Activated naive CD4-positive, alpha-beta T cell treated with anti-CD3 and anti-CD28 coated beads, Interleukin-2, amount 10 ng/mL, durations not matched to agents 7 days and 5 days (primary cell): Measurements from ENCODE around the gene P3H2.
A peak's percentile ranks its signal among the peaks of the same experiment; 100 is the strongest.
"Not testable (repeated sequence)": the region's sequence is repeated elsewhere in the genome, so short reads cannot be mapped to it uniquely, and the experiment has no call there.

Experiments
- CTCF ChIA-PET: fragments of 350-600 bp; sonication (Branson Sonifier 250); formaldehyde crosslinking; loops from one replicate; lab custom pipeline; 2021; ENCODE audit warnings: antibody characterized with exemption; lab: Charles Lee
- DNase-seq: peaks from one replicate; pipeline ENCODE4 v3.0.0-alpha.2; 2020
- H3K27ac Mint-ChIP-seq: one replicate; pipeline ENCODE4 v1.8.0; 2021; ENCODE audit warnings: mild to moderate bottlenecking, moderate library complexity, mixed read lengths
- H3K27me3 Mint-ChIP-seq: one replicate; pipeline ENCODE4 v1.8.0; 2021; ENCODE audit warnings: mild to moderate bottlenecking, mixed read lengths
- H3K36me3 Mint-ChIP-seq: one replicate; pipeline ENCODE4 v1.8.0; 2021; ENCODE audit warnings: mixed read lengths
- H3K4me1 Mint-ChIP-seq: one replicate; pipeline ENCODE4 v1.8.0; 2021; ENCODE audit warnings: mixed read lengths
- H3K4me3 Mint-ChIP-seq: one replicate; pipeline ENCODE4 v1.8.0; 2021; ENCODE audit warnings: mild to moderate bottlenecking, moderate library complexity, mixed read lengths
- H3K9me3 Mint-ChIP-seq: one replicate; pipeline ENCODE4 v1.8.0; 2021; ENCODE audit warnings: mixed read lengths

The P3H2 gene, protein sequence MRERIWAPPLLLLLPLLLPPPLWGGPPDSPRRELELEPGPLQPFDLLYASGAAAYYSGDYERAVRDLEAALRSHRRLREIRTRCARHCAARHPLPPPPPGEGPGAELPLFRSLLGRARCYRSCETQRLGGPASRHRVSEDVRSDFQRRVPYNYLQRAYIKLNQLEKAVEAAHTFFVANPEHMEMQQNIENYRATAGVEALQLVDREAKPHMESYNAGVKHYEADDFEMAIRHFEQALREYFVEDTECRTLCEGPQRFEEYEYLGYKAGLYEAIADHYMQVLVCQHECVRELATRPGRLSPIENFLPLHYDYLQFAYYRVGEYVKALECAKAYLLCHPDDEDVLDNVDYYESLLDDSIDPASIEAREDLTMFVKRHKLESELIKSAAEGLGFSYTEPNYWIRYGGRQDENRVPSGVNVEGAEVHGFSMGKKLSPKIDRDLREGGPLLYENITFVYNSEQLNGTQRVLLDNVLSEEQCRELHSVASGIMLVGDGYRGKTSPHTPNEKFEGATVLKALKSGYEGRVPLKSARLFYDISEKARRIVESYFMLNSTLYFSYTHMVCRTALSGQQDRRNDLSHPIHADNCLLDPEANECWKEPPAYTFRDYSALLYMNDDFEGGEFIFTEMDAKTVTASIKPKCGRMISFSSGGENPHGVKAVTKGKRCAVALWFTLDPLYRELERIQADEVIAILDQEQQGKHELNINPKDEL

DNA sequence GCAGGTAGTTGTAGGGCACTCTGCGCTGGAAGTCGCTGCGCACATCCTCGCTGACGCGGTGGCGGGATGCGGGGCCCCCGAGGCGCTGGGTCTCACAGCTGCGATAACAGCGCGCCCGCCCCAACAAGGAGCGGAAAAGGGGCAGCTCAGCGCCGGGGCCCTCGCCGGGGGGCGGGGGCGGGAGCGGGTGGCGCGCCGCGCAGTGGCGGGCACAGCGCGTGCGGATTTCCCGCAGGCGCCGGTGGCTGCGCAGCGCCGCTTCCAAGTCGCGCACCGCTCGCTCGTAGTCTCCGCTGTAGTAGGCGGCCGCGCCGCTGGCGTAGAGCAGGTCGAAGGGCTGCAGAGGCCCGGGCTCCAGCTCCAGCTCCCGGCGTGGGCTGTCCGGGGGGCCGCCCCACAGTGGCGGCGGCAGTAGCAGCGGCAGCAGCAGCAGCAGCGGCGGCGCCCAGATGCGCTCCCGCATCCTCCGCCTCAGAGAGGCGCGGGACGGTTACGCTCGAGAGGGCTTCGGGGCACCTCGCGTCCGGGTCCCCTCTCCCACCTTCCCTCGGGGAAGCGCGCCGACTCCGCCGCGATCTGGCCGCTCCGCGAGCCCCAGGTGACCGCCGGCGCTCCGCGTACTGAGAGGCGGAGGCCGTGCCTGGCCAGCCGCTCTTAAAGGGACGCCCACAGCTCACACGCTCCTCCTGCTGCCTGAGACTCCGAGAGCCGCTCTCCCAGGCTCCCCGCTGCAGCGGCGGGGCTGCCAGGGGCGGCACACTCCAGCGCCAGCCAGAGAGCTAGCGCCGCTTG is at the start of gene P3H2:
Gene P3H2, minus strand, starts transcription at position 629 of the 792 bp plus-strand sequence. Its CDS starts 166 bp downstream, at position 463.
- no peak within 1 kb of the TSS for H3K4me3 Mint-ChIP-seq
- peaks cover 65% of the 10 kb centered on the region for H3K27me3 Mint-ChIP-seq
- no peaks in the 10 kb centered on the region for H3K36me3 Mint-ChIP-seq
- peak; percentile 25 for DNase-seq
- peaks cover 6% of the 10 kb centered on the region for H3K4me1 Mint-ChIP-seq
- peak within 1 kb of the TSS; percentile 56 for H3K27ac Mint-ChIP-seq
- CTCF ChIA-PET = interaction anchor here (0.9 to 1.3 kb wide), 2 partner anchors 33 to 48 kb away, joined by 3 read pairs; no protein-coding TSS in a partner anchor
- no peaks in the 10 kb centered on the region for H3K9me3 Mint-ChIP-seq

DNA sequence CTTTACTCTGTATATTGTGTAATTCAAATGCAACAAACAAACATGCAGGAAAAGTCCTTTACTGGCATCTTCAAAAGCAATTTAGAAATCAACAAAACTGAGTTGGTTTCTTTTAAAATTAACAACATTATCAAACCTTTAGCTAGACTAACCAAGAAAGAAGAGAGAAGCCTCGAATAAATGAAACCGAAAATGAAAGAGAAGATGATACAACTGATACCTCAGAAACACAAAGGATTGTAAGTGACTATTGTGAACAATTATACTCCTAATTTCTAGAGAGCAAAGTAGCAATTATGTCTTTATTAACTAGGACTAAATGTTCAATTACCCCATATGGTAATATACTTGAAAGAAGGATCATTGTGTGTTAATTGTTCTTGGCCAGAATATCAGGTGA is 49.2 kb upstream of the P3H2 start:
- Mint-ChIP-seq H3K27me3 (peaks cover 5% of the 10 kb centered on the region), H3K9me3 (no peaks in the 10 kb centered on the region), H3K4me3 (no peak overlapping the region), H3K4me1 (peaks cover 11% of the 10 kb centered on the region), H3K36me3 (no peaks in the 10 kb centered on the region), H3K27ac (no peak overlapping the region)
- DNase-seq = no peak
- CTCF ChIA-PET = no interaction called here

DNA sequence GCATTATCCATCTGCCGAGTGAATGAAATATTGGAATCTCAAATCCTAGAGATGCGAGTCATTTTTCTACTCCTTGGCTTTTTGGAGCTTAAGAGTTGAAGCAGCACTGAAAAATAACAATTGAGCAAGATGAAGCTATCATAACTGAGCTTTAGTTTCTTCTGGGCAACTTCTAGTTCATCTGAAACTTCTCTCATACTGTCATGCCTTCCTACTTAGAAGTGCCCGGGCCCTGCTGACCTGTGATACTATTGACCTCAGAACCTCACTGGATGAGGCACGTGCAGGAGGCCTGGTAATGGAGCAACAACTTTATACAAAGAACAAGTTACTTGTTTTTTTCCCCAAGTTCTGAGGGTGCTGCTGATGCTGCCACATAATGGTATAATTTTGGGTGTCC is 48.5 kb upstream of the P3H2 start:
- Mint-ChIP-seq H3K27me3 (no peaks in the 10 kb centered on the region), H3K9me3 (no peaks in the 10 kb centered on the region), H3K4me3 (no peak overlapping the region), H3K27ac (no peak overlapping the region), H3K36me3 (no peaks in the 10 kb centered on the region), H3K4me1 (peaks cover 11% of the 10 kb centered on the region)
- CTCF ChIA-PET = interaction anchor here (1.0 to 1.7 kb wide), 4 partner anchors 17 to 208 kb away, joined by 3 read pairs; partner anchors contain the start of gene P3H2
- DNase-seq = no peak

DNA sequence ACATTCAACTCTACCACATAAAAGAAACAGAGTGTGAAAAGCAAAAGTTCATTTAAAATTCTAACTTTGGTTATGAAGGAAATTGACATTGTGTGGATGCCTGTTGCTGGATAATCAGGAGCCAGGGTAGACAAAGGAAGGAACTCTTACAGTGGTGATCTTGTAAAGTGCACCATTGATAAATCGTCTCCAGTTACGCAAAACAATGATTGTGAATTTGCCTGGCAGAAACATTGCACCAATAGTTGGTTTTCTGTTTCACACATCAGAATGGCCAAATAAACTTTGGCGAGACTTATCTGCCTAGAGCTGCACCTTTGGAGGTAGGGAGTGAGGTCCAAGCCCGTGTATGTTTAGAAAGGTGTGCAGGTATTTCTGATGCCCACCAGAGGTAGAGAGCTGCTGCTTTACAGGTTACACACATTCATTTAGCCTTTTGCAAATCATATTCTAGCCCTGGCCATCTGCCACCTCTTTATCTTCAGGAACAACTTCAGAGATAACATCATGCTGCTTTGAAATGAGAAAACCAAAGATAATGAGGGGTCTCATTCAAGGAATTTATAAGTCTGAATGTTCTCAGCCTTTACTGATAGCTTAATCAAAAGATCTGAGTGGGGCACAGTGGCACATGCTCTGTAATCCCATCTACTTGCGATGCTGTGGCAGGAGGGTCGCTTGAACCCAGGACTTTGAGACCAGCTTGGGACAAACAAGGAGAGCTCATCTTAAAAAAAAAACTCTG is 47.4 kb upstream of the P3H2 start:
- peaks cover 11% of the 10 kb centered on the region for H3K4me1 Mint-ChIP-seq
- no peak for DNase-seq
- no peaks in the 10 kb centered on the region for H3K27me3 Mint-ChIP-seq
- no peak overlapping the region for H3K4me3 Mint-ChIP-seq
- no peaks in the 10 kb centered on the region for H3K36me3 Mint-ChIP-seq
- CTCF ChIA-PET = interaction anchor here (0.6 to 1.7 kb wide), 6 partner anchors 18 to 207 kb away, joined by 3 read pairs; partner anchors contain the start of gene P3H2
- no peaks in the 10 kb centered on the region for H3K9me3 Mint-ChIP-seq
- no peak overlapping the region for H3K27ac Mint-ChIP-seq

DNA sequence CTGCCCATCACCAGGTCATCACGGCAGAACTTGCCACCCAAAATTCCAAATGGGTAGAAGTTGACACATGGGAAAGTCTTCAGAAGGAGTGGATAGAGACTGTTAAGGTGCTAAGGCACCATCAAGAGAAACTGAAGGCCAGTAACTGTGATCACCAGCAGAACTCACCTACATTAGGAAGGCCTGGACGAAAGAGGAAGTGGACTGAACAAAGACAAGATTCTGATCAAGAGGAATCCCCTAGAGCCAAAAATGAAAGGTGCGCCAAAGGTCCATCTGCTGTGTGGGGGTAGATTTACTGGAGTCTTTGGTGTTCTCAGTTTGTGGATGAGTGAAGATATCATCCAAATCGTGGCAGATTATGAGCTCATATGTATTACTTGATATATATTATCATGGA is 46.3 kb upstream of the P3H2 start:
- H3K4me3 Mint-ChIP-seq = no peak overlapping the region

DNA sequence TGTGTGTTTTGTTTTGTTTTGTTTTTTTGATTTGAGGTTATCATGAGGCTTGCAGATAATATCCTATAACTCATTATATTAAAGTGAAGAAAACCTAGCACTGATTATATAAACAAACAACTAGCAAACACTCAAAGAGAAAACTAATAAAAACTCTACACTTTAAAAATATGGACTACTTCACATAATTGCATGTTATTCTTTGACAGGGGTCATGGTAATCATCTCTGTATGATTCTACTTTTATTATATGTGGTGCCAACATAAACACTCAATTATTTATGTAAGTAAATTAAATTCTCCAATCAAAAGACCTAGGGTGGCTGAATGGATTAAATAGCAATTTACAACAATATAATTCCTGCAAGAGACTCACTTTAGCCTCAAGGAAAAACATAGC is 44.6 kb upstream of the P3H2 start:
- no peak for DNase-seq
- Mint-ChIP-seq H3K9me3 (no peaks in the 10 kb centered on the region), H3K4me1 (peaks cover 11% of the 10 kb centered on the region), H3K27me3 (no peaks in the 10 kb centered on the region), H3K36me3 (no peaks in the 10 kb centered on the region), H3K27ac (no peak overlapping the region), H3K4me3 (no peak overlapping the region)
- CTCF ChIA-PET = no interaction called here

More for the DNA sequence above, 46.3 kb upstream of the P3H2 start:
- DNase-seq = no peak
- CTCF ChIA-PET = interaction anchor here (0.8 kb wide), 1 partner anchor 35 kb away, joined by 3 read pairs; no protein-coding TSS in a partner anchor
- no peaks in the 10 kb centered on the region for H3K27me3 Mint-ChIP-seq
- peaks cover 11% of the 10 kb centered on the region for H3K4me1 Mint-ChIP-seq
- no peak overlapping the region for H3K27ac Mint-ChIP-seq
- H3K36me3 Mint-ChIP-seq = no peaks in the 10 kb centered on the region
- no peaks in the 10 kb centered on the region for H3K9me3 Mint-ChIP-seq

DNA sequence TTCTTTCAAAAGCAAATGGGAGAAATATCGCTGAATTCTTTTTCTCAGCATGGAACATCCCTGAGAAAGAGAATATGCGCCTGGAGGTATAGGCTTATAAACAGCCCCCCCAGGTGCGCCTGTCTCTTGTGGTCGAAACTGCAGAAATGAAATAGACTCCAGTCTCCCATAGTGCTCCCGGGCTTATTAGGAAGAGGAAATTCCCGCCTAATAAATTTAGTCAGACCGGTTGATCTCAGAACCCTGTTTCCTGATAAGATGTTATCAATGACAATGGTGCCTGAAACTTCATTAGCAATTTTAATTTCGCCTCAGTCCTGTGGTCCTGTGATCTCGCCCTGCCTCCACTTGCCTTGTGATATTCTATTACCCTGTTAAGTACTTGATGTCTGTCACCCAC is 41.3 kb upstream of the P3H2 start:
- H3K27ac Mint-ChIP-seq, H3K36me3 Mint-ChIP-seq, H3K9me3 Mint-ChIP-seq, H3K4me1 Mint-ChIP-seq, DNase-seq, H3K27me3 Mint-ChIP-seq, H3K4me3 Mint-ChIP-seq, CTCF ChIA-PET: not testable (repeated sequence)

DNA sequence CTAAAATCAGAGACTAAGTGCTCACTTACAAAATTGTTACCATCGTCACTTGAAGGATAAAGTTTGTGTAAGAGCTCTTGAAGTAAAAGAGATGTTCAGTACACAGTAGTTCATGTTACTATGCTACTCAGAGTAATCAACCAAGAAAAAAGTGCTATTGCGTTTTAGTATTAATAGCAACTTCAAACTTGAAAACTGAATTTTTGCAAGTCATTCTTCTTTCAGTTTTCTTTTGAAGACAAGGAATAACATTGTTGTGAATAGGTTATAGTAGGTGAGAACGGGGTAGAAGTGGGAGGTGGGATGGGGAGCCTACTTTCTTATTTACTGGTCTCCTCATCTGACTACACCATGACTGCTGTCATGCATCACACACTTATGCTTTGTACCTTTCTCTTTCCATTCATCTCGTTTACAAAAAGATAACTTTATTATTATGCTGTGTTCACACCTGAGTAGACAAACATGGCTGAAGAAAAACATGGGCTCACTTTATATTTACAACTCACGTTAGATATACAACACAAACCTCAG is 39.3 kb upstream of the P3H2 start:
- Mint-ChIP-seq H3K9me3 (no peaks in the 10 kb centered on the region), H3K27ac (no peak overlapping the region), H3K4me3 (no peak overlapping the region), H3K36me3 (no peaks in the 10 kb centered on the region), H3K4me1 (no peaks in the 10 kb centered on the region), H3K27me3 (no peaks in the 10 kb centered on the region)
- CTCF ChIA-PET = no interaction called here
- DNase-seq = no peak

DNA sequence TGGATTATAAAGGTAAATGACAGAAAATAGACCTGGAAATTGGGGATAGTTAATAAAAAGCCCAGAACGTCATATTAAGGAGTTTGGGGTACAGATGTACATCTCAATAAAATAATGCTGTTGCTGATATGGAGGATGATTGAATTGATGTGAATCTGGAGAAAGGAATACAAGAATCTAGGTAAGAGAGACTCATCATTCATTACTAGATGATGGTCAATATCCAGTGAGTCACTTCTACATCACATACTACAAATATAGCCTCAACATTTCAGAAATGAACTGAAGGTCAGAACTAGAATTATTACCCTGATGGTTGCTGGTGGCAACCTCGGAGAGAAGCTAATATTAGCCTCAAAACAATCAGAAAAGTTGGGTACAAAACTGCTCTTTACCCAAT is 37.6 kb upstream of the P3H2 start:
- H3K36me3 Mint-ChIP-seq = no peaks in the 10 kb centered on the region
- H3K4me1 Mint-ChIP-seq = no peaks in the 10 kb centered on the region
- DNase-seq = no peak
- no peaks in the 10 kb centered on the region for H3K27me3 Mint-ChIP-seq
- no peaks in the 10 kb centered on the region for H3K9me3 Mint-ChIP-seq
- no peak overlapping the region for H3K27ac Mint-ChIP-seq
- no peak overlapping the region for H3K4me3 Mint-ChIP-seq
- CTCF ChIA-PET = interaction anchor here (1.0 kb wide), 1 partner anchor 192 kb away, joined by 3 read pairs; no protein-coding TSS in a partner anchor

DNA sequence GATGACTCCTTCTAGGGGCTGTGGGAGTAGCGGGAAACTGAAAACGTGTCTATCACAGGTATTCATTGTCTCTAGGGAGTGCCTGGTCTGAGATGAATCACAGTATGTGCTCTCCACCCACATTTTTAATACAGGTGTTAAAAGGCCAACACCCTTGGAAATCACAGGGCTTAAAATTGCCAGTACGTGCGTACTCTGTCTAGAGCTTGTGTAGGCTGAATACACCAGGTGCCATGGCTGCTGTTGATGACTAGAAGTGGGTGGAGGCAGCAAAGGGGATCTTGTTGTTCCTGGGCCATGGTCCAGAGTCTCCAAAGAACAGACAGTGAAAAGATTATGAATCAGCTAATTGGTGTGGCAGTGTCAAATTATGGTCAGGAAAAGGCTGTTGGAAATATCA is 35.1 kb upstream of the P3H2 start:
- no peak overlapping the region for H3K27ac Mint-ChIP-seq
- CTCF ChIA-PET = no interaction called here
- no peaks in the 10 kb centered on the region for H3K27me3 Mint-ChIP-seq

DNA sequence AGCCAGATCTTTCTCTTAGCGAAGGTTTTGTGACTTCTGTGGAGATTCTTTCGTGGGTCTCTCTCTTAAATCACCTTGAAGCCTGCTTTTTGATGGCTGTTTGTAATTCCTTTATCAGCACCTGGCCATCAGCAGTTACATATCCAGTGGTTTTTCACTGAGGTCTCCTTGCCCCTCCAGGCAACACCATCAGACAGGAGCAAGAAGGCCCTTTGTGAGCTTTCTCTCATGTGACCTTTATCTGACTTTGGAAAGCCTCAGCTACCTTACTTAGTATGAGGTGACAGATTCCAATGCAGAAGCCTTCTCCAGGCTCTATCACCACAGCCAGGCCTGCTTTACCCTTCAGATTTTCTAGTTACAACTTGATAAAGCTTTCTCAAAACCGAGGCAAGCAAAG is 30.0 kb upstream of the P3H2 start:
- no peak overlapping the region for H3K4me3 Mint-ChIP-seq
- DNase-seq = no peak
- H3K9me3 Mint-ChIP-seq = no peaks in the 10 kb centered on the region
- H3K36me3 Mint-ChIP-seq = no peaks in the 10 kb centered on the region
- CTCF ChIA-PET = no interaction called here
- no peak overlapping the region for H3K27ac Mint-ChIP-seq
- no peaks in the 10 kb centered on the region for H3K27me3 Mint-ChIP-seq
- H3K4me1 Mint-ChIP-seq = no peaks in the 10 kb centered on the region

More for the DNA sequence above, 35.1 kb upstream of the P3H2 start:
- Mint-ChIP-seq H3K36me3 (no peaks in the 10 kb centered on the region), H3K9me3 (no peaks in the 10 kb centered on the region), H3K4me3 (no peak overlapping the region), H3K4me1 (no peaks in the 10 kb centered on the region)
- no peak for DNase-seq

DNA sequence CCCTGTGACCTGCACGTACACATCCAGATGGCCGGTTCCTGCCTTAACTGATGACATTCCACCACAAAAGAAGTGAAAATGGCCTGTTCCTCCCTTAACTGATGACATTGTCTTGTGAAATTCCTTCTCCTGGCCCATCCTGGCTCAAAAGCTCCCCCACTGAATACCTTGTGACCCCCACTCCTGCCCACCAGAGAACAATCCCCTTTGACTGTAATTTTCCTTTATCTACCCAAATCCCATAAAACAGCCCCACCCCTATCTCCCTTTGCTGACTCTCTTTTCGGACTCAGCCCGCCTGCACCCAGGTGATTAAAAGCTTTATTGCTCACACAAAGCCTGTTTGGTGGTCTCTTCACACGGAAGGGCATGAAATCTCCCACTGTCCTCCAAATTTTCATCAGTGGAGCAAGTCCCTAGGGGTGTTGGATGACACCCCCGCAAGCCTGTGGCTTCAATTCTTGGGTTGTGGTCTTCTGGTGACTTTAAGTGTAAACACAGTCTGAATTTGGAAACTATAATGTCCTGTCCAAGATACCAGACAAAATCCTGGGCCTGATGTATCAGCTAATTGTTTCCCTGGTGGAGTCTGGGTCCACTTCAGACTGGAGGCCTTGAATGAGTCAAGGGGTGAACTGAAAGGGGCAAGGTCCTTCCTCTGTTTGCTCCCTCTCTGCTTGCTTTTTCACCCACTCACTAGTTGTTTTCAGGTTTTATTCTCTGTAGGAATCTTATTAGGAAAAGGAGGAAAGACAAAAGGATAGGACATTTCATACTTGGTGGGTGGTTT is 29.3 kb upstream of the P3H2 start:
- DNase-seq, H3K4me1 Mint-ChIP-seq, H3K9me3 Mint-ChIP-seq, H3K36me3 Mint-ChIP-seq, CTCF ChIA-PET, H3K27me3 Mint-ChIP-seq, H3K4me3 Mint-ChIP-seq, H3K27ac Mint-ChIP-seq: not testable (repeated sequence)

DNA sequence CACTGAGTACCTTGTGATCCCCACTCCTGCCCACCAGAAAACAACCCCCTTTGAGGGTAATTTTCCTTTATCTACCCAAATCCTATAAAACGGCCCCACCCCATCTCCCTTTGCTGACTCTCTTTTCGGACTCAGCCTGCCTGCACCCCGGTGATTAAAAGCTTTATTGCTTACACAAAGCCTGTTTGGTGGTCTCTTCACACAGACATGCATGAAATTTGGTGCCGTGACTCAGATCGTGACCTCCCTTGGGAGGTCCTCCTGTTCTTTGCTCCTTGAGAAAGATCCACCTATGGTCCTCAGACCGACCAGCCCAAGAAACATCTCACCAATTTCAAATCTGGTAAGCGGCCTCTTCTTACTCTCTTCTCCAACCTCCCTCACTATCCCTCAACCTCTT is 24.1 kb upstream of the P3H2 start:
- H3K27ac Mint-ChIP-seq, H3K4me3 Mint-ChIP-seq, H3K27me3 Mint-ChIP-seq, H3K36me3 Mint-ChIP-seq, DNase-seq, H3K4me1 Mint-ChIP-seq, H3K9me3 Mint-ChIP-seq: not testable (repeated sequence)
- CTCF ChIA-PET = interaction anchor here (0.6 kb wide), 1 partner anchor 705 kb away, joined by 4 read pairs; no protein-coding TSS in a partner anchor
